ENCODE measurements around the gene CHSY1. TPM values are rescaled to one million over a fixed set of nuclear protein-coding genes. Genes with fewer than 3 reads are reported as not detected.

Gene CHSY1
- polyA plus RNA-seq, 3 donors = 2.7 to 19.0 (median 3.0) TPM

DNA sequence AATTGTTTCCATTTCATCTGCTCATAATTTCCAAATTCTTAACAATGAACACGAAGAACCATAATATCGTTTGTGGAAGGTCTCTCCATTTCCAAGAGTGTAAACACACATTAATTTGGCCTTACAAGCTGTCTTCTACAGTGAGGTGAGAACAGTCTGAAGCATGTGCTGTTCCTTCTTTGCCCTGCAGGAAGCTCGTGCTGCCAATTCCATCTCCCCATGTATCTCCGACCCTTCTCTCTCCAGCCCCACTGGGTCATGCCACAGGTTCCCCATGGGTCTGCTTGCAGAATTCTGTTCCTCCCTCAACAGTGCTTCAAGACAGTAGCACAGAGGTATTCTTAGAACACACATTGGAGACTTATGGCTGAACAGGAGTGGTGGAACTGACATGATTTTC lies 70.5 kb downstream of the CHSY1 start:
- Histone ChIP-seq H3K79me2 (ENCODE audit: insufficient read depth, low read length) (peaks cover 100% of the 10 kb centered on the region), H3K4me1 (ENCODE audit: control insufficient read depth in 1 of 2, insufficient read depth in 2 of 2, low read length in 2 of 2) (peaks cover 19 to 22% of the 10 kb centered on the region in 2 donors), H2AFZ (ENCODE audit: insufficient read depth, low read depth, low read length, poor library complexity, severe bottlenecking) (no peak overlapping the region), H3K27me3 (ENCODE audit: control insufficient read depth in 2 of 2, insufficient read depth in 2 of 2, low read length in 2 of 2) (no peaks in the 10 kb centered on the region), H3K9ac (ENCODE audit: insufficient read depth, low read length, poor library complexity, severe bottlenecking) (no peak overlapping the region), H3K36me3 (replicated peaks in 1 of 2; ENCODE audit: control insufficient read depth in 1 of 2, insufficient read depth in 2 of 2, low read length in 2 of 2) (peaks cover 8 to 62% of the 10 kb centered on the region in 2 donors), H3K4me2 (replicated peaks; ENCODE audit: extremely low read depth, low read length, poor library complexity, severe bottlenecking) (no peak overlapping the region), H3K4me3 (replicated peaks in 1 of 3; ENCODE audit: low read depth in 2 of 3, low read length in 3 of 3) (no peak overlapping the region), H4K20me1 (ENCODE audit: insufficient read depth, low read length) (peaks cover 38% of the 10 kb centered on the region), H3K9me3 (replicated peaks in 1 of 2; ENCODE audit: control insufficient read depth in 1 of 2, insufficient read depth in 1 of 2, low read length in 2 of 2) (no peaks in the 10 kb centered on the region), H3K27ac (ENCODE audit: low read depth in 1 of 2, low read length in 2 of 2) (peak overlapping the region in 1 of 2 donors; percentile 1)
- peaks cover 49% of the 10 kb centered on the region for H3K4me1 Mint-ChIP-seq
- DNase-seq = no peak
- H3K9me3 Mint-ChIP-seq = no peaks in the 10 kb centered on the region
- peaks cover 33 to 53% of the 10 kb centered on the region in 2 donors for H3K36me3 Mint-ChIP-seq
- TF ChIP-seq, protein P1, sequence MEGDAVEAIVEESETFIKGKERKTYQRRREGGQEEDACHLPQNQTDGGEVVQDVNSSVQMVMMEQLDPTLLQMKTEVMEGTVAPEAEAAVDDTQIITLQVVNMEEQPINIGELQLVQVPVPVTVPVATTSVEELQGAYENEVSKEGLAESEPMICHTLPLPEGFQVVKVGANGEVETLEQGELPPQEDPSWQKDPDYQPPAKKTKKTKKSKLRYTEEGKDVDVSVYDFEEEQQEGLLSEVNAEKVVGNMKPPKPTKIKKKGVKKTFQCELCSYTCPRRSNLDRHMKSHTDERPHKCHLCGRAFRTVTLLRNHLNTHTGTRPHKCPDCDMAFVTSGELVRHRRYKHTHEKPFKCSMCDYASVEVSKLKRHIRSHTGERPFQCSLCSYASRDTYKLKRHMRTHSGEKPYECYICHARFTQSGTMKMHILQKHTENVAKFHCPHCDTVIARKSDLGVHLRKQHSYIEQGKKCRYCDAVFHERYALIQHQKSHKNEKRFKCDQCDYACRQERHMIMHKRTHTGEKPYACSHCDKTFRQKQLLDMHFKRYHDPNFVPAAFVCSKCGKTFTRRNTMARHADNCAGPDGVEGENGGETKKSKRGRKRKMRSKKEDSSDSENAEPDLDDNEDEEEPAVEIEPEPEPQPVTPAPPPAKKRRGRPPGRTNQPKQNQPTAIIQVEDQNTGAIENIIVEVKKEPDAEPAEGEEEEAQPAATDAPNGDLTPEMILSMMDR (IDR thresholded peaks at IDR 0.05) = no peak
- peak overlapping the region in 1 of 7 donors; percentile 26 for H3K27ac Mint-ChIP-seq
- no peak overlapping the region for H3K4me3 Mint-ChIP-seq
- 100% methylated on average over 2 of the region's 4 CpGs for WGBS (ENCODE audit: insufficient coverage)
- H3K27me3 Mint-ChIP-seq (ENCODE audit: low read depth in 3 of 3) = peaks cover 0 to 3% (median 0%) of the 10 kb centered on the region in 3 donors
- intact Hi-C loops (cut with micrococcal nuclease) = loop anchor here in 1 of 2 donors (10.0 kb wide), 1 partner anchor 57 kb away; no protein-coding TSS in a partner anchor

GRCh38 chr15:101180620-101181307 lies 71.1 kb downstream of the CHSY1 start:
- no peak for DNase-seq
- 87% methylated on average over 9 of the region's 13 CpGs for WGBS (ENCODE audit: insufficient coverage)
- peaks cover 36% of the 10 kb centered on the region for H4K20me1 ChIP-seq (ENCODE audit: insufficient read depth, low read length)
- TF ChIP-seq, protein P1 (IDR thresholded peaks at IDR 0.05) = no peak
- Mint-ChIP-seq H3K27ac (peak overlapping the region in 5 of 7 donors; percentile 21 to 72 (median 48)), H3K27me3 (ENCODE audit: low read depth in 3 of 3) (peaks cover 0 to 3% (median 0%) of the 10 kb centered on the region in 3 donors), H3K4me3 (no peak overlapping the region), H3K4me1 (peaks cover 55% of the 10 kb centered on the region), H3K9me3 (no peaks in the 10 kb centered on the region), H3K36me3 (peaks cover 33 to 53% of the 10 kb centered on the region in 2 donors)
- H2AFZ ChIP-seq (ENCODE audit: insufficient read depth, low read depth, low read length, poor library complexity, severe bottlenecking) = no peak overlapping the region
- H3K9ac ChIP-seq (ENCODE audit: insufficient read depth, low read length, poor library complexity, severe bottlenecking) = no peak overlapping the region
- H3K36me3 ChIP-seq (replicated peaks in 1 of 2; ENCODE audit: control insufficient read depth in 1 of 2, insufficient read depth in 2 of 2, low read length in 2 of 2) = peaks cover 8 to 62% of the 10 kb centered on the region in 2 donors
- no peak overlapping the region for H3K4me2 ChIP-seq (replicated peaks; ENCODE audit: extremely low read depth, low read length, poor library complexity, severe bottlenecking)
- H3K9me3 ChIP-seq (replicated peaks in 1 of 2; ENCODE audit: control insufficient read depth in 1 of 2, insufficient read depth in 1 of 2, low read length in 2 of 2) = no peaks in the 10 kb centered on the region
- H3K27me3 ChIP-seq (ENCODE audit: control insufficient read depth in 2 of 2, insufficient read depth in 2 of 2, low read length in 2 of 2) = no peaks in the 10 kb centered on the region
- H3K79me2 ChIP-seq (ENCODE audit: insufficient read depth, low read length) = peaks cover 94% of the 10 kb centered on the region
- H3K4me3 ChIP-seq (replicated peaks in 1 of 3; ENCODE audit: low read depth in 2 of 3, low read length in 3 of 3) = no peak overlapping the region
- H3K4me1 ChIP-seq (ENCODE audit: control insufficient read depth in 1 of 2, insufficient read depth in 2 of 2, low read length in 2 of 2) = peaks cover 25 to 27% of the 10 kb centered on the region in 2 donors
- peak overlapping the region in 1 of 2 donors; percentile 1 for H3K27ac ChIP-seq (ENCODE audit: low read depth in 1 of 2, low read length in 2 of 2)
- intact Hi-C loops (cut with micrococcal nuclease) = loop anchor here in 1 of 2 donors (10.0 kb wide), 1 partner anchor 56 kb away; no protein-coding TSS in a partner anchor

All from CD14-positive monocyte (primary cell).